Urinary bladder (tissue), 4 donors: Measurements from ENCODE around the gene ZBP1. TPM values are rescaled to one million over a fixed set of nuclear protein-coding genes. Genes with fewer than 3 reads are reported as not detected.

Source experiments
- DNase-seq: peaks from one replicate; pipeline ENCODE4 v3.0.0-alpha.2; 2015; ENCODE audit errors: extremely low spot score
- H3K27ac ChIP-seq: one replicate; pipeline ENCODE4 v1.5.1; 2013; ENCODE audit warnings: low read depth, mild to moderate bottlenecking, moderate library complexity
- H3K36me3 ChIP-seq: one replicate; pipeline ENCODE4 v1.6.1; 2013; ENCODE audit warnings: mild to moderate bottlenecking, moderate library complexity; ENCODE audit not compliant: insufficient read depth
- H3K4me1 ChIP-seq: one replicate; pipeline ENCODE4 v1.6.1; 2013; ENCODE audit warnings: mild to moderate bottlenecking, moderate library complexity; ENCODE audit not compliant: insufficient read depth
- H3K4me3 ChIP-seq: one replicate; pipeline ENCODE4 v1.5.1; 2013; ENCODE audit warnings: low read depth, low read length
- WGBS: extraction: QIAGEN DNeasy Blood & Tissue Kit; methylation state at CpG from one replicate; pipeline ENCODE4 v1.1.7; 2013; 5-methylcytosine and 5-hydroxymethylcytosine counted together
- polyA plus RNA-seq: library from polyadenylated mRNA; stranded (reverse); fragments of 200-250 nt; gene quantifications from one replicate; pipeline ENCODE4 v1.2.3, GENCODE V29; 2013
- total RNA-seq: library from RNA; depleted of rRNA; stranded (reverse); fragments of >200 nt; gene quantifications from one replicate; pipeline ENCODE4 v1.2.3, GENCODE V29; 2014
- donor health status: healthy with polysubstance abuse.
- donor health status: healthy.

Gene ZBP1
- total and polyA plus RNA-seq, 2 donors, result 0.46 TPM; not detected in 1

- DNase-seq, result no peak
- Histone ChIP-seq H3K4me1 (no peaks in the 10 kb centered on the region), H3K36me3 (no peaks in the 10 kb centered on the region), H3K4me3 (no peak overlapping the region), H3K27ac (no peak overlapping the region)
- 75% methylated on average over 7 of the region's 7 CpGs for WGBS
These were observed 2.0 kb upstream of the ZBP1 start for GRCh38 chr20:57622201-57622570.

GRCh38 chr20:57621421-57622200, 1.4 kb upstream of the ZBP1 start:
- no peak for DNase-seq
- H3K4me3 ChIP-seq, result no peak overlapping the region
- no peaks in the 10 kb centered on the region for H3K36me3 ChIP-seq
- 78% methylated on average over 16 of the region's 16 CpGs for WGBS
- no peaks in the 10 kb centered on the region for H3K4me1 ChIP-seq
- H3K27ac ChIP-seq, result no peak overlapping the region

GRCh38 chr20:57620999-57621398, 773 bp upstream of the ZBP1 start:
- Histone ChIP-seq H3K4me3 (no peak overlapping the region), H3K36me3 (no peaks in the 10 kb centered on the region), H3K4me1 (no peaks in the 10 kb centered on the region), H3K27ac (no peak overlapping the region)
- DNase-seq, result no peak
- 78% methylated on average over 11 of the region's 11 CpGs for WGBS

GRCh38 chr20:57619051-57619831, 985 bp downstream of the ZBP1 start:
- H3K4me3 ChIP-seq, result no peak overlapping the region
- WGBS, result 70% methylated on average over 19 of the region's 19 CpGs
- DNase-seq, result no peak
- no peaks in the 10 kb centered on the region for H3K4me1 ChIP-seq
- no peaks in the 10 kb centered on the region for H3K36me3 ChIP-seq
- H3K27ac ChIP-seq, result no peak overlapping the region

GRCh38 chr20:57618764-57619050, 1.5 kb downstream of the ZBP1 start:
- H3K27ac ChIP-seq, result no peak overlapping the region
- DNase-seq, result no peak
- no peak overlapping the region for H3K4me3 ChIP-seq

GRCh38 chr20:57618091-57618763, 2.0 kb downstream of the ZBP1 start:
- H3K27ac ChIP-seq, result no peak overlapping the region
- 74% methylated on average over 14 of the region's 14 CpGs for WGBS
- H3K4me1 ChIP-seq, result no peaks in the 10 kb centered on the region
- H3K36me3 ChIP-seq, result no peaks in the 10 kb centered on the region
- no peak for DNase-seq
- no peak overlapping the region for H3K4me3 ChIP-seq

More at GRCh38 chr20:57618764-57619050, 1.5 kb downstream of the ZBP1 start:
- 75% methylated on average over 6 of the region's 6 CpGs for WGBS
- H3K4me1 ChIP-seq, result no peaks in the 10 kb centered on the region
- H3K36me3 ChIP-seq, result no peaks in the 10 kb centered on the region

- Histone ChIP-seq H3K36me3 (no peaks in the 10 kb centered on the region), H3K27ac (no peak overlapping the region), H3K4me3 (no peak overlapping the region), H3K4me1 (no peaks in the 10 kb centered on the region)
- no peak for DNase-seq
- 85% methylated on average over 6 of the region's 6 CpGs for WGBS
These were observed 3.0 kb downstream of the ZBP1 start for GRCh38 chr20:57617079-57617795.

- WGBS, result 88% methylated on average over 20 of the region's 20 CpGs
- no peak for DNase-seq
- H3K4me1 ChIP-seq, result no peaks in the 10 kb centered on the region
- H3K36me3 ChIP-seq, result no peaks in the 10 kb centered on the region
- H3K4me3 ChIP-seq, result no peak overlapping the region
- no peak overlapping the region for H3K27ac ChIP-seq
These were observed 3.9 kb downstream of the ZBP1 start for GRCh38 chr20:57616143-57616951.

GRCh38 chr20:57615445-57615811, 4.8 kb downstream of the ZBP1 start:
- Histone ChIP-seq H3K4me1 (no peaks in the 10 kb centered on the region), H3K36me3 (no peaks in the 10 kb centered on the region), H3K27ac (no peak overlapping the region), H3K4me3 (no peak overlapping the region)
- 80% methylated on average over 8 of the region's 8 CpGs for WGBS
- no peak for DNase-seq

GRCh38 chr20:57614490-57615444, 5.5 kb downstream of the ZBP1 start:
- WGBS, result 91% methylated on average over 16 of the region's 16 CpGs
- no peaks in the 10 kb centered on the region for H3K4me1 ChIP-seq
- no peak overlapping the region for H3K4me3 ChIP-seq
- no peak for DNase-seq
- H3K27ac ChIP-seq, result no peak overlapping the region
- H3K36me3 ChIP-seq, result no peaks in the 10 kb centered on the region

GRCh38 chr20:57613481-57613921, 6.7 kb downstream of the ZBP1 start:
- Histone ChIP-seq H3K4me1 (no peaks in the 10 kb centered on the region), H3K36me3 (no peaks in the 10 kb centered on the region), H3K4me3 (no peak overlapping the region), H3K27ac (no peak overlapping the region)
- 88% methylated on average over 12 of the region's 12 CpGs for WGBS
- no peak for DNase-seq

GRCh38 chr20:57612916-57613315, 7.3 kb downstream of the ZBP1 start:
- no peak overlapping the region for H3K4me3 ChIP-seq
- WGBS, result 88% methylated on average over 7 of the region's 7 CpGs
- DNase-seq, result no peak
- no peaks in the 10 kb centered on the region for H3K36me3 ChIP-seq
- H3K4me1 ChIP-seq, result no peaks in the 10 kb centered on the region
- no peak overlapping the region for H3K27ac ChIP-seq
